HG03045 (cell line): ENCODE measurements around the gene PLXND1.
"Not testable (repeated sequence)": the region's sequence is repeated elsewhere in the genome, so short reads cannot be mapped to it uniquely, and the experiment has no call there.

Experiments used
- ATAC-seq: cut with Tn5 transposase; IDR thresholded peaks from one replicate; pipeline ENCODE4 v1.9.1; 2021; ENCODE audit warnings: mild to moderate bottlenecking, moderate library complexity; ENCODE audit not compliant: unreplicated experiment

Gene PLXND1

DNA sequence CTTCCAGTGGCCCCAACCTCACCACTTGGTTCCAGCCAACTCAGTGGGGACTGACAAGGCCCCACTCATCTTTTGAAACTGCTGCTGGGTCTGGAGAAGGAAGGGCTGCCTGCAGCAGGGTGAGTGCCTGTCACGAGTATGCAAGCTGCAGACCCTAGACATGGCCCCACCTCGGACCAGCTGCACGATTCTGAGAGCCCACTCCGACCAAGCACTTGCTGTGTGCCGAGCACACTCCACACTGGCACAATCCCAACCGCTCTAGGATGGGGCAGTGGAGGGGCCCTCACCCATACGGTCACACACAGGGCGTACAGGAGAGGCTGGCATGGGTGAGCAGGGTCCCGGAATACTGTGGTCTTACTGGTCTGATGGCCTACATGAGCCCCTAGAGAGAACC is 8.0 kb upstream of the PLXND1 start:
- no peak for ATAC-seq

DNA sequence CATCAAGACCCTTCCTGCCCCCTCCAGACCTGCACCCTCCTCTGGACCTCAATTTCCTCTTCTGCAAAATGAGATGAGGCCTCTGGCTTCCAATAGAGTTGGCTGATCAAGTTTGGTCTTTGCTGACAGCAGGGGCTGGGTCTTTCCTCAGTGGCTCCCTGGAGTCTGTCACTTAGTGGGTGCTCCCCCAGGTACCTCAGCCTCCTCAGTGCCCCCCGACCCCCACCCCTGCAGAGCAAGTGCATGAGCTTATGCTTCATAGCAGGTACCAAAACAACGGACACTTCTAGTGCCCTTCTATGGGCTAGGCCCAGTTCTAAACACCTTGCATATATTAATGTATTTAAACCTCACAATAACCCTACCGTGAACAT is 6.9 kb upstream of the PLXND1 start:
- ATAC-seq, result no peak

GRCh38 chr3:129612534-129613366 is 6.3 kb upstream of the PLXND1 start:
- ATAC-seq, result no peak

GRCh38 chr3:129611812-129612533 is 5.5 kb upstream of the PLXND1 start:
- ATAC-seq, result no peak

DNA sequence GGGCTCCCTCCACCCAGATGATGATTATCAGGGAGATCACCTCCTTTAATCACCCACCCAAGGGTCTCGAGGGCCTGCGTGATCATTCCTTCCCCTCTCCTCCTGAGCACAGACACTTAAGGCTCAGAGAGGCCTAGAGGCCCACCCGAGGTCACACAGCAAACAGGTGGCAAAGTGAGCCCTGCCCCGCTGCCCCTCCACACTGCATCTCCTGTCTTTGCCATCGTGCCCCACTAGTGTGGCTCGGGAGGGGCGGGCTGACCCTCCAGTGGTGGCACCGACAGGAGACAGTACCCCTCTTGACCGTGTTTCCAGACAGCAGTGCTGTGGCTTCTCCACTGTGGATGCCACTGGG is 4.9 kb upstream of the PLXND1 start:
- ATAC-seq, result no peak

GRCh38 chr3:129610794-129611445 is 4.4 kb upstream of the PLXND1 start:
- ATAC-seq, result not testable (repeated sequence)

- ATAC-seq, result no peak
Measured at GRCh38 chr3:129610276-129610675, 3.8 kb upstream of the PLXND1 start.

- ATAC-seq, result no peak
Measured at GRCh38 chr3:129609591-129610182, 3.2 kb upstream of the PLXND1 start.

GRCh38 chr3:129608936-129609590 is 2.6 kb upstream of the PLXND1 start:
- ATAC-seq, result no peak

DNA sequence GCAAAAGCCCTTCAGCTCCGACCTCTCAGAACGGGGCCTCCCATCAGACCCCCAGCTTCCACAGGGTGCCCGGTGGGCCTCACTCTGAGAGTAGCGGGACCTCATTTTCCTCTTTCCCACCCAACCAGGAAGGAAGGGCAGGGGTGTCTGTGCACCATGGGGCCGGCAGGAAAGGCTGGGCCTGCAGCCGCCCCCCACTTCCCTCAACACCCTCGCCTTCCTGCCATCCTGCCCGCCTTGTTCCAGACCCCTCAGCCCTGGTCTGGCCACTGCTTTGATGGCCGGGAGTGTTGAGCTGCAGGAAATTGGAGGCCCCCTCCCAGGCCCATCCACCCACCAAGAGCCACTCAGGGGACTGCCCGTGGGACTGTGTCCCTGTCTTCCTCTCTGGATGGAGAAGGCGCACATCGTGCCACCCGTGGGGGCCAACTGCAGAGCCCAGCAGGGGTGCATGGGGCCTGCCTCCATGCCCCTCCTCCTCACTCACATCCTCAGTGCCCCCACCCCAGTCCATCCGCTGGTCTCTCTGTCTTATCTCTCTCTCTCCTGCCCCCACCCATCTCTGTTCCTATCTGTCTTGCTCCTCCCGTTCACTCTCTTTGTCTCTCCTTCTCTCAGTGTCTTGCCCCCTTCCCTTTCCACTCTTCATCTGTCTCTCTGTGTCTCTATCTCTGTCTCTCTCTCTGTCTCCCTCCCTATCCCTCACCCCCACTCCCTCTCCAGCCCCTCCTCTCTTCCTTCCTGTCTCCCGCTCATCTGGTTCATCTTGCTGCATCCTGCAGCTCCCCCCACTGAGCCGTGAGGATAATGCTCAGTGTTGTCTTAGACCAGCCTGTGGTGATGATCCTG is 1.8 kb upstream of the PLXND1 start:
- no peak for ATAC-seq

DNA sequence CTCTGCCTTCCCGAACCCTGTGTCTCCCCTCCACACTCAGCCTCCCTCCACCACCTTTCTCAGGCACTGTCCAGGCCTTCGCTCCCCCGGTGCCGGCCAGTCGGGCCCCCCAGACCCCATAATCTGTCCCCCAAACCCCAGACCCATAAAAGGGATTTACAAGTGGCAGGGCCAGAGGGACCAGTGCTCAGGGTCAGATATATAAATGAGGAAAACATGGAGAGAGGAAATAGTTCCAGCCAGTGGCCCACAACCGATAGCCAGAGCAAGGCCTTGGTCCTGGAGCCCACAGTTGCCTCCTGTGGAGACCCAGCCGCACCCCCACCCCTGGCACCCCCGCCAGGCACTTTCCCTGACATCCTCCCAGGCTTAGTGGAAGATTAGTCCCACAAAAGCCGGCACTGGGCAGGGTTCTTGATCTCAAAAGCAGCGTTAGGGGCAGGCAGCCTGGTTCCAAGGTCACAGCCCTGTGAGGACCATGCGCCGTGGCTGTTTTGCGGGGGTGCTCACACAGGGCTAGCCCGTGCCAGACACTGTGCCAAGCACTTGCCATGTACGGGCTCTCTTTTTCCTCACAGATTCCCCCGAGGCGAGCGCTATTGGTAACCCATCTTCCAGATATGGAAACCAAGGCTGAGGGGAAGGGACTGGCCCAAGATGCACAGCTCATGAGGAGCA is 1.1 kb upstream of the PLXND1 start:
- ATAC-seq, result no peak

- ATAC-seq, result no peak
Measured at GRCh38 chr3:129605922-129606635, 397 bp downstream of the PLXND1 start.

GRCh38 chr3:129605203-129605921 is 1.1 kb downstream of the PLXND1 start:
- no peak for ATAC-seq

- ATAC-seq, result no peak
Measured at GRCh38 chr3:129604767-129605166, 1.7 kb downstream of the PLXND1 start.

GRCh38 chr3:129603991-129604749 is 2.3 kb downstream of the PLXND1 start:
- ATAC-seq, result no peak

- no peak for ATAC-seq
Measured at GRCh38 chr3:129603561-129603942, 2.9 kb downstream of the PLXND1 start.

DNA sequence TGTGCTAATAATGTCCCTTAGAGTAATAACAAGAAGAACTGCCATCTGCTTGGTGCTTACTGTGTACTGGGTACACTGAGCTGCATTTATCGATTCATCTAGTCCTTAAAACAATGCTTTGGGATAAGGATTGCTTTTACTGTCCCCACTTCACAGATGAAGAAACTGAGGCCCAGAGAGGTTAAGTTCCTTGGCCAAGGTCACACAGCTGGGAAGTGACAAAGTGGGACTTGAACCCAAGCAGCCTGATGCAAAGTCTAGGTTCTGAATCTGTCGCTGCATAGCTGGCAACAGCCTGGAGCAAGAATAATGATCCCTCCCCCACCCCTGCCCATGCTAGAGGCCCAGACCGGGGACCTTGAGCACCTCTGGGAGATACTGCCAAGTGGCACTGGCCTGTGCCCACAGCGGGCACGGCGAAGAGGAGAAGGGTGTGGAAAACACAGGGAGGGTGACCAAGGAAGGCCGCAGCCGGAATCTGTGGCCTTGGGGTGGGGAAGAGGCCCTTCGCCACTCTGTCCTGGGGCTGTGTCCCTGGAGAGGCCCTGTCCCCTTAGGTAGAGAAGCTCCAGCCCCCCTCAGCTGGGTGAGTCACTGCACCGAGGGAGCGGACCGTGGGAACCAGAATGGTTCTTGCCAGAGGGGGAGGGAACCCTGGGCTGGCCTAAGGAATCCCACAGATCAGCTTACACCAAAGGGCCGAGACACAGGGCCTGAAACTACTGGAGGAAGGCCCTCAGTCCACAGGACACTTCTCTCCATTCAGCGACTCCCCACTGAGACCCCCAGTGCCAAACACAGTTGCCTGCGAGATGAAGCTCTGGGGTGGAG is 3.5 kb downstream of the PLXND1 start:
- no peak for ATAC-seq
